ENCODE measurements around the gene FAAP100.

Gene FAAP100

GRCh38 chr17:81509972-81510784 lies 42.0 kb downstream of the FAAP100 start:
- DNase-seq = no peak

GRCh38 chr17:81509207-81509971 lies 42.8 kb downstream of the FAAP100 start:
- peak; percentile 15 for DNase-seq

- DNase-seq = no peak
Measured at GRCh38 chr17:81508639-81509206, 43.4 kb downstream of the FAAP100 start.

- DNase-seq = no peak
Measured at GRCh38 chr17:81503619-81504018, 48.5 kb downstream of the FAAP100 start.

- DNase-seq = no peak
Measured at GRCh38 chr17:81502471-81503017, 49.6 kb downstream of the FAAP100 start.

- DNase-seq = no peak
Measured at GRCh38 chr17:81500047-81500446, 52.1 kb downstream of the FAAP100 start.

- DNase-seq = no peak
Measured at GRCh38 chr17:81499601-81499970, 52.6 kb downstream of the FAAP100 start.

- no peak for DNase-seq
Measured at GRCh38 chr17:81498953-81499600, 53.1 kb downstream of the FAAP100 start.

GRCh38 chr17:81494626-81495377 lies 57.4 kb downstream of the FAAP100 start:
- DNase-seq = no peak

GRCh38 chr17:81493198-81494038 lies 58.7 kb downstream of the FAAP100 start:
- no peak for DNase-seq

GRCh38 chr17:81492706-81493105 lies 59.4 kb downstream of the FAAP100 start:
- no peak for DNase-seq

GRCh38 chr17:81492202-81492601 lies 60.0 kb downstream of the FAAP100 start:
- DNase-seq = no peak

- DNase-seq = no peak
Measured at GRCh38 chr17:81491761-81492160, 60.4 kb downstream of the FAAP100 start.

GRCh38 chr17:81491181-81491581 lies 61.0 kb downstream of the FAAP100 start:
- no peak for DNase-seq

GRCh38 chr17:81489998-81490992 lies 61.9 kb downstream of the FAAP100 start:
- no peak for DNase-seq

Measured in NCI-H1105 treated with DMSO at 0.1 percent for 48 hours (cell line).